H1 (cell line): ENCODE data around the gene WDR13.

ENCODE experiments used
- BRCA1 ChIP-seq: IDR thresholded peaks from 2 replicates; pipeline ENCODE4 v1.6.1; 2012; ENCODE audit warnings: low read depth, low read length, improper control_type of control experiment
- CTCF ChIP-seq, 3 experiments: IDR thresholded peaks; 1 replicate in 2 of 3; 2 replicates in 1 of 3; pipeline versions ENCODE4 v1.5.1 to v1.6.1; 2011; ENCODE audit warnings: low read length in 3 of 3, mild to moderate bottlenecking in 3 of 3, inconsistent platforms in 2 of 3, low read depth in 1 of 3, moderate library complexity in 1 of 3; ENCODE audit not compliant: insufficient read depth in 1 of 3; ENCODE audit errors: control extremely low read depth in 1 of 3
- EGR1 ChIP-seq: IDR thresholded peaks from 2 replicates; pipeline ENCODE4 v1.6.1; 2011; ENCODE audit warnings: low read depth, low read length, borderline replicate concordance
- GABPA ChIP-seq: IDR thresholded peaks from 2 replicates; pipeline ENCODE4 v1.6.1; 2011; ENCODE audit warnings: mild to moderate bottlenecking, low read length, moderate library complexity, borderline replicate concordance; ENCODE audit not compliant: insufficient read depth
- RFX5 ChIP-seq: IDR thresholded peaks from 2 replicates; pipeline ENCODE4 v1.6.1; 2011; ENCODE audit warnings: low read depth, low read length, improper control_type of control experiment, borderline replicate concordance

GRCh38 chrX:48592971-48593370 is 4.3 kb upstream of the WDR13 start:
- TF ChIP-seq EGR1 (no peak), CTCF (IDR thresholded peaks at IDR 0.05; ENCODE audit: control extremely low read depth in 1 of 3, insufficient read depth in 1 of 3, low read depth in 1 of 3, low read length in 3 of 3) (no peak), BRCA1 (no peak), RFX5 (no peak), GABPA (no peak)
